Measurements from ENCODE around the gene KIF9.
"Not testable (repeated sequence)": the region's sequence is repeated elsewhere in the genome, so short reads cannot be mapped to it uniquely, and the experiment has no call there.

KIF9 gene

GRCh38 chr3:47295322-47295721 lies 12.7 kb upstream of the KIF9 start:
- DNase-seq (ENCODE audit: insufficient read length, low spot score) = no peak
- TF ChIP-seq POLR2AphosphoS5 (IDR thresholded peaks at IDR 0.05; ENCODE audit: low read depth, low read length) (no peak), POLR2A (IDR thresholded peaks at IDR 0.05; ENCODE audit: low read depth, low read length) (no peak), TAF1 (IDR thresholded peaks at IDR 0.05; ENCODE audit: low read depth, low read length) (no peak), POU2F2 (IDR thresholded peaks at IDR 0.05; ENCODE audit: low read depth, low read length) (no peak), PAX5 (IDR thresholded peaks at IDR 0.05; ENCODE audit: insufficient read depth, low read length, severe bottlenecking) (no peak), SPI1 (IDR thresholded peaks at IDR 0.05; ENCODE audit: low read depth, low read length) (no peak)
- no peak for FAIRE-seq

GRCh38 chr3:47294392-47294791 lies 11.8 kb upstream of the KIF9 start:
- TF ChIP-seq PAX5 (IDR thresholded peaks at IDR 0.05; ENCODE audit: insufficient read depth, low read length, severe bottlenecking) (no peak), TAF1 (IDR thresholded peaks at IDR 0.05; ENCODE audit: low read depth, low read length) (no peak), SPI1 (IDR thresholded peaks at IDR 0.05; ENCODE audit: low read depth, low read length) (no peak), POLR2AphosphoS5 (IDR thresholded peaks at IDR 0.05; ENCODE audit: low read depth, low read length) (no peak), POLR2A (IDR thresholded peaks at IDR 0.05; ENCODE audit: low read depth, low read length) (no peak), POU2F2 (IDR thresholded peaks at IDR 0.05; ENCODE audit: low read depth, low read length) (no peak)
- DNase-seq (ENCODE audit: insufficient read length, low spot score) (no peak), FAIRE-seq (no peak)

GRCh38 chr3:47293822-47294221 lies 11.2 kb upstream of the KIF9 start:
- TF ChIP-seq TAF1 (IDR thresholded peaks at IDR 0.05; ENCODE audit: low read depth, low read length) = no peak
- no peak for TF ChIP-seq POLR2A (IDR thresholded peaks at IDR 0.05; ENCODE audit: low read depth, low read length)
- no peak for TF ChIP-seq POLR2AphosphoS5 (IDR thresholded peaks at IDR 0.05; ENCODE audit: low read depth, low read length)
- TF ChIP-seq SPI1 (IDR thresholded peaks at IDR 0.05; ENCODE audit: low read depth, low read length) = no peak
- TF ChIP-seq PAX5 (IDR thresholded peaks at IDR 0.05; ENCODE audit: insufficient read depth, low read length, severe bottlenecking) = no peak
- TF ChIP-seq POU2F2 (IDR thresholded peaks at IDR 0.05; ENCODE audit: low read depth, low read length) = no peak
- DNase-seq (ENCODE audit: insufficient read length, low spot score) (no peak), FAIRE-seq (no peak)

- DNase-seq (ENCODE audit: insufficient read length, low spot score) = not testable (repeated sequence)
- peak; percentile 81 for FAIRE-seq
Observed at GRCh38 chr3:47291754-47292420, 9.3 kb upstream of the KIF9 start.

GRCh38 chr3:47291158-47291753 lies 8.7 kb upstream of the KIF9 start:
- no peak for FAIRE-seq
- TF ChIP-seq POU2F2 (IDR thresholded peaks at IDR 0.05; ENCODE audit: low read depth, low read length) (no peak), POLR2A (IDR thresholded peaks at IDR 0.05; ENCODE audit: low read depth, low read length) (no peak), PAX5 (IDR thresholded peaks at IDR 0.05; ENCODE audit: insufficient read depth, low read length, severe bottlenecking) (no peak), POLR2AphosphoS5 (IDR thresholded peaks at IDR 0.05; ENCODE audit: low read depth, low read length) (no peak), TAF1 (IDR thresholded peaks at IDR 0.05; ENCODE audit: low read depth, low read length) (no peak), SPI1 (IDR thresholded peaks at IDR 0.05; ENCODE audit: low read depth, low read length) (no peak)
- DNase-seq (ENCODE audit: insufficient read length, low spot score) = no peak

GRCh38 chr3:47288966-47289910 lies 6.6 kb upstream of the KIF9 start:
- no peak for TF ChIP-seq PAX5 (IDR thresholded peaks at IDR 0.05; ENCODE audit: insufficient read depth, low read length, severe bottlenecking)
- no peak for TF ChIP-seq SPI1 (IDR thresholded peaks at IDR 0.05; ENCODE audit: low read depth, low read length)
- TF ChIP-seq POU2F2 (IDR thresholded peaks at IDR 0.05; ENCODE audit: low read depth, low read length) = no peak
- no peak for TF ChIP-seq TAF1 (IDR thresholded peaks at IDR 0.05; ENCODE audit: low read depth, low read length)
- no peak for TF ChIP-seq POLR2A (IDR thresholded peaks at IDR 0.05; ENCODE audit: low read depth, low read length)
- TF ChIP-seq POLR2AphosphoS5 (IDR thresholded peaks at IDR 0.05; ENCODE audit: low read depth, low read length) = no peak
- no peak for DNase-seq (ENCODE audit: insufficient read length, low spot score)
- FAIRE-seq = no peak

- no peak for TF ChIP-seq POLR2A (IDR thresholded peaks at IDR 0.05; ENCODE audit: low read depth, low read length)
- TF ChIP-seq POU2F2 (IDR thresholded peaks at IDR 0.05; ENCODE audit: low read depth, low read length) = no peak
- TF ChIP-seq SPI1 (IDR thresholded peaks at IDR 0.05; ENCODE audit: low read depth, low read length) = no peak
- no peak for TF ChIP-seq POLR2AphosphoS5 (IDR thresholded peaks at IDR 0.05; ENCODE audit: low read depth, low read length)
- no peak for TF ChIP-seq TAF1 (IDR thresholded peaks at IDR 0.05; ENCODE audit: low read depth, low read length)
- TF ChIP-seq PAX5 (IDR thresholded peaks at IDR 0.05; ENCODE audit: insufficient read depth, low read length, severe bottlenecking) = no peak
- no peak for DNase-seq (ENCODE audit: insufficient read length, low spot score)
- peak; percentile 54 for FAIRE-seq
Observed at GRCh38 chr3:47283591-47284364, 1.2 kb upstream of the KIF9 start.

- FAIRE-seq (peak; percentile 38), DNase-seq (ENCODE audit: insufficient read length, low spot score) (no peak)
- TF ChIP-seq SPI1 (IDR thresholded peaks at IDR 0.05; ENCODE audit: low read depth, low read length) (no peak), PAX5 (IDR thresholded peaks at IDR 0.05; ENCODE audit: insufficient read depth, low read length, severe bottlenecking) (no peak), TAF1 (IDR thresholded peaks at IDR 0.05; ENCODE audit: low read depth, low read length) (no peak), POU2F2 (IDR thresholded peaks at IDR 0.05; ENCODE audit: low read depth, low read length) (no peak), POLR2AphosphoS5 (IDR thresholded peaks at IDR 0.05; ENCODE audit: low read depth, low read length) (no peak), POLR2A (IDR thresholded peaks at IDR 0.05; ENCODE audit: low read depth, low read length) (no peak)
Observed at GRCh38 chr3:47283193-47283537, 566 bp upstream of the KIF9 start.

- TF ChIP-seq TAF1 (IDR thresholded peaks at IDR 0.05; ENCODE audit: low read depth, low read length) (no peak), PAX5 (IDR thresholded peaks at IDR 0.05; ENCODE audit: insufficient read depth, low read length, severe bottlenecking) (no peak), POLR2A (IDR thresholded peaks at IDR 0.05; ENCODE audit: low read depth, low read length) (no peak), SPI1 (IDR thresholded peaks at IDR 0.05; ENCODE audit: low read depth, low read length) (no peak), POU2F2 (IDR thresholded peaks at IDR 0.05; ENCODE audit: low read depth, low read length) (no peak), POLR2AphosphoS5 (IDR thresholded peaks at IDR 0.05; ENCODE audit: low read depth, low read length) (no peak)
- no peak for FAIRE-seq
Observed at GRCh38 chr3:47280519-47280918, 2.1 kb downstream of the KIF9 start.

More at GRCh38 chr3:47280519-47280918, 2.1 kb downstream of the KIF9 start:
- no peak for DNase-seq (ENCODE audit: insufficient read length, low spot score)

Measured in GM12891 (cell line).